GM21619 (cell line): ENCODE measurements around the gene CEACAM21.

ENCODE experiments used
- ATAC-seq: cut with Tn5 transposase; IDR thresholded peaks from one replicate; pipeline ENCODE4 v1.9.1; 2021; ENCODE audit not compliant: unreplicated experiment

CEACAM21 gene

GRCh38 chr19:41616792-41617621 lies 41.0 kb downstream of the CEACAM21 start:
- no peak for ATAC-seq

GRCh38 chr19:41617941-41618730 lies 42.2 kb downstream of the CEACAM21 start:
- no peak for ATAC-seq

- ATAC-seq: no peak
Observed at GRCh38 chr19:41619018-41619556, 43.1 kb downstream of the CEACAM21 start.

GRCh38 chr19:41620171-41620570 lies 44.2 kb downstream of the CEACAM21 start:
- no peak for ATAC-seq

- no peak for ATAC-seq
Observed at GRCh38 chr19:41621226-41621625, 45.3 kb downstream of the CEACAM21 start.

- no peak for ATAC-seq
Observed at GRCh38 chr19:41621654-41622053, 45.7 kb downstream of the CEACAM21 start.

GRCh38 chr19:41623360-41623759 lies 47.4 kb downstream of the CEACAM21 start:
- no peak for ATAC-seq

- no peak for ATAC-seq
Observed at GRCh38 chr19:41624515-41624914, 48.5 kb downstream of the CEACAM21 start.

- no peak for ATAC-seq
Observed at GRCh38 chr19:41624937-41625336, 49.0 kb downstream of the CEACAM21 start.

- ATAC-seq: no peak
Observed at GRCh38 chr19:41626278-41626677, 50.3 kb downstream of the CEACAM21 start.

- no peak for ATAC-seq
Observed at GRCh38 chr19:41626877-41627276, 50.9 kb downstream of the CEACAM21 start, which contains the start of gene CEACAM4. TSS of gene CEACAM4 (minus strand) at chr19:41627074. CDS start at chr19:41626963, 111 bp downstream.

- ATAC-seq: no peak
Observed at GRCh38 chr19:41627966-41628675, 52.2 kb downstream of the CEACAM21 start.
